HEK293T (cell line): ENCODE results near the gene EXOC6B.

Source experiments
- CTCF ChIA-PET: fragments of 350-600 bp; formaldehyde crosslinking; extraction: SDS; loops from one replicate; lab custom pipeline; 2021; ENCODE audit warnings: antibody characterized with exemption, inconsistent platforms; lab: Yijun Ruan, JAX
- POLR2A ChIA-PET: fragments of 350-600 bp; formaldehyde crosslinking; extraction: SDS; loops from one replicate; lab custom pipeline; 2020; ENCODE audit warnings: antibody characterized with exemption, inconsistent platforms; lab: Yijun Ruan, JAX
- DNase-seq: peaks from one replicate; pipeline ENCODE4 v3.0.0; 2012; ENCODE audit warnings: mixed read lengths; ENCODE audit errors: extremely low spot score
- ARNT ChIP-seq: fragments of 450-650 bp; IDR thresholded peaks from 2 replicates; pipeline ENCODE4 v1.6.1; 2017; ENCODE audit warnings: mild to moderate bottlenecking
- BHLHE40 ChIP-seq: fragments of 450-650 bp; IDR thresholded peaks from 2 replicates; pipeline ENCODE4 v1.6.1; 2016; ENCODE audit warnings: mild to moderate bottlenecking, moderate library complexity, borderline replicate concordance
- CTBP1 ChIP-seq: fragments of 450-650 bp; IDR thresholded peaks from 2 replicates; pipeline ENCODE4 v1.6.1; 2016; ENCODE audit warnings: borderline replicate concordance
- ELF4 ChIP-seq: fragments of 450-650 bp; IDR thresholded peaks from 2 replicates; pipeline ENCODE4 v1.6.1; 2017; ENCODE audit warnings: antibody characterized with exemption
- FOXA1 ChIP-seq: fragments of 450-650 bp; IDR thresholded peaks from 2 replicates; pipeline ENCODE4 v1.6.1; 2016; ENCODE audit warnings: mild to moderate bottlenecking
- FOXK2 ChIP-seq: fragments of 450-650 bp; IDR thresholded peaks from 2 replicates; pipeline ENCODE4 v1.6.1; 2016; ENCODE audit warnings: mild to moderate bottlenecking
- FOXM1 ChIP-seq: fragments of 450-650 bp; IDR thresholded peaks from 2 replicates; pipeline ENCODE4 v1.6.1; 2017; ENCODE audit warnings: mild to moderate bottlenecking, borderline replicate concordance
- HDGF ChIP-seq: fragments of 450-650 bp; IDR thresholded peaks from 2 replicates; pipeline ENCODE4 v1.6.1; 2017; ENCODE audit warnings: antibody characterized with exemption, borderline replicate concordance
- L3MBTL2 ChIP-seq: fragments of 450-650 bp; conservative IDR thresholded peaks from 2 replicates; pipeline ENCODE4 v1.6.1; 2016; ENCODE audit warnings: mild to moderate bottlenecking
- LEF1 ChIP-seq: fragments of 450-650 bp; IDR thresholded peaks from 2 replicates; pipeline ENCODE4 v1.6.1; 2017; ENCODE audit warnings: mild to moderate bottlenecking, borderline replicate concordance
- NFRKB ChIP-seq: fragments of 450-650 bp; IDR thresholded peaks from 2 replicates; pipeline ENCODE4 v1.6.1; 2016; ENCODE audit warnings: mild to moderate bottlenecking, moderate library complexity
- PKNOX1 ChIP-seq: fragments of 450-650 bp; IDR thresholded peaks from 2 replicates; pipeline ENCODE4 v1.6.1; 2016
- SP1 ChIP-seq: fragments of 450-650 bp; IDR thresholded peaks from 2 replicates; pipeline ENCODE4 v1.6.1; 2017
- SUZ12 ChIP-seq: fragments of 450-650 bp; IDR thresholded peaks from 2 replicates; pipeline ENCODE4 v1.6.1; 2016; ENCODE audit warnings: mild to moderate bottlenecking
- TARDBP ChIP-seq: fragments of 450-650 bp; IDR thresholded peaks from 2 replicates; pipeline ENCODE4 v1.6.1; 2016
- ZNF384 ChIP-seq: fragments of 450-650 bp; IDR thresholded peaks from 2 replicates; pipeline ENCODE4 v1.6.1; 2016

The EXOC6B gene

DNA sequence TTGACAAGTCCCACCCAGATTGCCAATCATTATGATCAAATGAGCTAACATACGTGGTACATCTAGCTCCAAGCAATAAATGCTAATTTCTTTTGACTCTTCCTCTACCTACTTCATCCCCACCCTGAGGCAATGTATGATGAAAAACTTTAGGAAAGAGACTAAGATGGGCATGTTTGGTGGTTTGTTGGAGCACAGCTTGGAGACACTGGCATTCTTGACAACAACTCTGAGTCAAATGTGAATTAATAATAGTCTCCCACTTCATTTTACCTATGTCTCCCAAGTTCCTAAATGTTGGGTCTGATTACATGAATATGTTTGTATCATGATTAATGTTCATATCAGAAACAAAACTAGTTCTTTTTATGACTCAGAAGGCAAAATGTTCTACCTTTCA lies 36.6 kb downstream of the EXOC6B start:
- no peak for TF ChIP-seq CTBP1
- TF ChIP-seq NFRKB = no peak
- TF ChIP-seq ARNT = no peak
- no peak for TF ChIP-seq FOXA1
- TF ChIP-seq ELF4 = no peak
- TF ChIP-seq BHLHE40 = no peak
- no peak for TF ChIP-seq FOXM1
- no peak for TF ChIP-seq SUZ12
- no peak for TF ChIP-seq TARDBP
- no peak for TF ChIP-seq FOXK2
- no peak for TF ChIP-seq LEF1
- TF ChIP-seq L3MBTL2 = no peak
- TF ChIP-seq ZNF384 = no peak
- TF ChIP-seq PKNOX1 = no peak
- ChIA-PET CTCF (no interaction called here), POLR2A (no interaction called here)
- DNase-seq = no peak

- ChIA-PET POLR2A (no interaction called here), CTCF (no interaction called here)
- no peak for TF ChIP-seq ELF4
- no peak for TF ChIP-seq L3MBTL2
- no peak for TF ChIP-seq PKNOX1
- no peak for TF ChIP-seq FOXM1
- TF ChIP-seq LEF1 = no peak
- TF ChIP-seq SP1 = no peak
- no peak for TF ChIP-seq FOXA1
- TF ChIP-seq HDGF = no peak
- no peak for TF ChIP-seq BHLHE40
- TF ChIP-seq ARNT = no peak
- no peak for DNase-seq
Measured at GRCh38 chr2:72788756-72789155, 37.1 kb downstream of the EXOC6B start.

DNA sequence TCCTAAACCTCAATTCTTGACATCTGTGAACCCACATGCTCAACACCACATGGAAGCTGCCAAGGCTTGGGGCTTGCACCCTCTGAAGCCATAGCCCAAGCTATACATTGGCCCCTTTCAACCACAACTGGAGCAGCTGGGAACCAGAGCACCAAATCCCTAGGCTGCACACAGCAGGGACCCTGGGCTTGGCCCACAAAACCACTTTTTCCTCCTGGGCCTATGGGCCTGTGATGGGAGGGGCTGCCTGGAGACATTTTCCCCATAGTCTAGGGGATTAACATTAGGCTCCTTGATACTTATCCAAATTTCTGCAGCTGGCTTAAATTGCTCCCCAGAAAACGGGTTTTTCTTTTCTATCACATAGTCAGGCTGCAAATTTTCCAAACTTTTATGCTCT lies 40.3 kb downstream of the EXOC6B start:
- CTCF ChIA-PET = no interaction called here
- POLR2A ChIA-PET = no interaction called here

DNA sequence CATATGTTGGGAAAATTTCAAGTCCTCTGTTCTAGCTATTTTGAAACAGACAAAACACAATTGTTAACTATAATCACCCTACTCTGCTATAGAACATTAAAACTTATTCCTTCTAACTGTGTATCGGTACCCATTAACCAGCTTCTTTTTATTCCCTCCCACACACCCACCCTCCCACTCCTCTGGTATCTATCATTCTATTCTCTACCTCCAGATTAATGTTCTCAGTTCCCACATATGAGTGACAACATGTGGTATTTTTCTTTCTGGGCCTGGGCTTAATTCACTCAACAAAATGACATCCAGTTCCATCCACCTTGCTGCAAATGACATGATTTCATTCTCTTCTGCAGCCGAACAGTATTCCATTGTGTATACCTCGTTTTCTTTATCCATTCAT lies 43.3 kb downstream of the EXOC6B start:
- CTCF ChIA-PET = no interaction called here
- no peak for DNase-seq
- POLR2A ChIA-PET = no interaction called here
- TF ChIP-seq HDGF = no peak

More for the DNA sequence above, 40.3 kb downstream of the EXOC6B start:
- TF ChIP-seq FOXA1 = no peak
- no peak for TF ChIP-seq ZNF384
- TF ChIP-seq NFRKB = no peak
- TF ChIP-seq ELF4 = no peak
- no peak for TF ChIP-seq L3MBTL2
- TF ChIP-seq TARDBP = no peak
- TF ChIP-seq CTBP1 = no peak
- TF ChIP-seq FOXK2 = no peak
- no peak for TF ChIP-seq HDGF
- TF ChIP-seq SUZ12 = no peak
- TF ChIP-seq FOXM1 = no peak
- TF ChIP-seq SP1 = no peak
- TF ChIP-seq LEF1 = no peak
- TF ChIP-seq PKNOX1 = no peak
- DNase-seq = no peak

GRCh38 chr2:72781480-72781879 lies 44.4 kb downstream of the EXOC6B start:
- CTCF ChIA-PET = no interaction called here
- TF ChIP-seq HDGF = no peak
- no peak for TF ChIP-seq ZNF384
- no peak for TF ChIP-seq CTBP1
- TF ChIP-seq BHLHE40 = no peak
- TF ChIP-seq LEF1 = no peak
- no peak for TF ChIP-seq NFRKB
- TF ChIP-seq SUZ12 = no peak
- no peak for TF ChIP-seq L3MBTL2
- TF ChIP-seq PKNOX1 = no peak
- TF ChIP-seq ARNT = no peak
- TF ChIP-seq ELF4 = no peak
- no peak for TF ChIP-seq FOXM1
- TF ChIP-seq FOXA1 = no peak
- TF ChIP-seq TARDBP = no peak
- POLR2A ChIA-PET = no interaction called here
- DNase-seq = no peak

DNA sequence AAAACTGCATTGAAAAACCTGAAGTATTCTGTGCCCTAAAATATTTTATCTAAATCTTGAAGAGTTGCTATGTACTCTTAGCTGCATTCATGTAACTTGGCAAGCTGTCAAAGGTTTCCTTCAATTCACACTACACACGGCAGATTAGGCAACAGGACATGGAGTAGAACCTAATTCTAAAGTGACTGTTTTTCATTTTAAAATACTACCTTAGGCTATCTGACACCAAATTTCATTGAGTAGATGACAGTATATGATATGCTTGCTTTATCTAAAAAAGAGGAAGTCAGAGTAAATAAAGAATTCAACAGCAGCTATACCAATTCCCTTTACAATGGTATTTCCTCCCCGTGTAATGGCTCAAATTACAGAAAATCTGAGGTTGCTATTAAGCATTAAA lies 45.4 kb downstream of the EXOC6B start:
- TF ChIP-seq FOXM1 = no peak
- POLR2A ChIA-PET = no interaction called here
- no peak for DNase-seq
- CTCF ChIA-PET = interaction anchor here (0.5 to 1.6 kb wide), 3 partner anchors 51 to 112 kb away, joined by 3 to 4 read pairs (median 3); no protein-coding TSS in a partner anchor
